Stimulated activated CD8-positive, alpha-beta memory T cell treated with anti-CD3 and anti-CD28 coated beads, Interleukin-4, amount 100 ng/mL, for 4 hours (primary cell): Measurements from ENCODE around the gene MRPL33.

Experiments used
- DNase-seq, 2 donors: peaks; one replicate each; pipeline ENCODE4 v3.0.0-alpha.2; 2020; ENCODE audit warnings: low read depth in 2 of 2, low spot score in 1 of 2

Gene MRPL33

DNA sequence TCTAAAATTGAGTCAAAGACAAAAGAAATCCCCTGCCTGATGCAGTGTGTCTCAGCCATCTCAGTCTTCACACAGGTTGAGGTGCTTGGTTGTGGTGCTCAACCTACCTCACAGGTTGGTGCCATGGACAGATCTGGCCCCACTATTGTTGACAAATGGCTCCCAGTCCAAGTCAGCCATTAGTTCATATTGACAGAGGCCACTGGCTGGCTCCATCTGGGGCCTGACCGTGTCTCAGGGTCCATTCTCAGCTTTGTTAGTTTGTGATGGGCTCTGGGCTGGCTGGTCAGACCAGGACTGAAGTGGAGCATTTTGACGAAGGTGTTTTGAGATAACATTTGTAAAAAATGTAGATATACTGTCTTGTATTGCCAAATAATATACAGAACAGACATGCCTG, 36.9 kb downstream of the MRPL33 start:
- DNase-seq, result no peak

DNA sequence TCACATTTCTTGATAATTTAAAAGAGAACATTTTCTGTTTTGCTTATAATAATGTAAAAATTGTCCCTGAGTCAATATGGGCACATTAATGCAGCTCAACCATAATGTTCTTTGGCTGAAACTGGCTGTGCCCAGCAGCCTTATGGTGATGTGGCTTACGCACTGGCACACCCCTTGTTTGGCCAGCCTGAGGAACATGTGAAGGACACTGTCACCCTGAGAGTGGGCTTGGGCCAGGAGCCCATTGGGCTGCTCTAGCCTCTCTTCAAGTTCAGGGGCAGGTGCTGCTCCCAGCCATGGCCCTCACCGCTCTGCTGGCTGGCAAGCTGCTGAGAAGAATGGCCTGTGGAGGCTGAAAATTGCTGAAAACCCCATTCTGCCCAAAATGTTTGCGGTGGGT, 37.5 kb downstream of the MRPL33 start:
- DNase-seq, result no peak

DNA sequence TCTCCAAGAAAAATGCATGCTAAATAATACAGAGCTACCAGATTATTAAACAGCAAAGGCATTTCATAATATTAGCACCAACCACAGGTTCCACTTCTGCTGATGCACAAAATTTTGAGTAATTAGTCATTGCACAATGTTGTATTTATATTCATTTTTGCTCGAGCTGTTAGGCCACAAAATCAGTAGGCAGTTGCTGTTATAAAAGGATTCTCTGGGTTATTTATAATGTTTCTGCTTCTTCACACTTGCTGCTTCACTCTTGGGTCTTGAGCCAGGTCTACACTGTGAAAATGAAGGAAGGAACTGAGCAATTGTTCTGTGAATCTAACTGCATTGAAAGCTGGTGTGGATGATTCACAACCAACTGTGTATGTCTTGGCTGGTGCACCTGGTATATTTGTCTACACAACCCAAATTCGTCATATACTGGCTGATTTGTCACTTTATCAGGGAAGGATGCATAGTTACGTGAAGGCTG, 38.3 kb downstream of the MRPL33 start:
- no peak for DNase-seq

DNA sequence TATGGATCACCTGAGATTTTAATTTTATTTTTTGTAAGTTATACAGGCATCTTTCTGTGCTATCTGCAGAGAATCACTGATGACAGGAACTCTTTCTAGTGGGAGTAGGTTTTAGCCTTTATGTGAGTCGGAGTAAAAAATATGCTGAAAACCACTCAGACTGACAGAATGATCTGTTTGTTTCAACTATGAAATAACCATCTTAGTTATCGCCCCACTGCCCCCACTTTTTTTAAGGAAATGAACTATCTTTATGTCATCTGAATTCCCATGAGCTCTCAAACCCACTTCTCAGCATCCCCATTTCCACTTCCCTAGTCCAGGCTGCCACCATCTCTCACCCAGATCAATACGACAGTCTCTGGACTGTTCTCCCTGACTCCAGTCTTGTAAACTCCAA, 38.9 kb downstream of the MRPL33 start:
- no peak for DNase-seq

- DNase-seq, result no peak
Observed at GRCh38 chr2:27811768-27812167, 40.2 kb downstream of the MRPL33 start.

DNA sequence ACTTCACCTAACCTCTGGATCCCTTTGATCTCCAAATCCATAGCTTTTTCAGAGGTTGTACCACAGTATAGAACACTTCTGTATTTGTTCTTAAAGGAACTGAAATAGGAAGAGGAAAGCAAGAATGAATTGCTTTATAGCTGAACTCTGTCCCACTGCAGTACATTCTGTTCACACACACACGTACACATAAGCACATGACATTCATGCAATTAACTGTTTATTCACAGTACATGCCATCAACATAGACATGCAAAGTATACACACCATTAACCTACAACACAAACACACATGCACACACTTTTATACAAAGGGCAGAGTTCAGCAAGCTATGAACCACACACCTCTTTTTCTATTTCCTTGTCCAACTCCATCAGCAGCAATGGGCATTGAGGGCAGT, 43.2 kb downstream of the MRPL33 start:
- DNase-seq, result no peak

- no peak for DNase-seq
Observed at GRCh38 chr2:27815860-27816438, 44.4 kb downstream of the MRPL33 start.

- no peak for DNase-seq
Observed at GRCh38 chr2:27822049-27822448, 50.5 kb downstream of the MRPL33 start.

DNA sequence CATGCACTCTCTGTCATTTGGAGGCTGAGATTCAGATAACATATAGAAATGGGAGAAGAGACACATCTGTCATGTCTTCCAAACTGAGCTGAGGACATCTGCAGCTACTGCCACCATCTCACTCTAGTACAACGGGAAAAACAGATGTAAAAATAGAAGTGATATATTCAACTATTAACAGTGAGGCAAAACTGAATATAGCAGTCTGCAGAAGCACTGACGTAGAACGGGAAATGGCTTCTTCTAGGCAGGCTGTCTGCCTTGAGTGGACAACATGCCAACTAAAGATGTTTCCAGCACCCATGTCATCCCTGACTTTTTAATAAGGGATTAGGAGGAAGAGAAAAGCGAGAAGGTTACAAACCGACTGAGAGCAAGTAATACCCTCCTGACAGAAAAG, 51.6 kb downstream of the MRPL33 start:
- DNase-seq, result no peak

GRCh38 chr2:27823569-27823968, 52.0 kb downstream of the MRPL33 start:
- DNase-seq, result no peak

DNA sequence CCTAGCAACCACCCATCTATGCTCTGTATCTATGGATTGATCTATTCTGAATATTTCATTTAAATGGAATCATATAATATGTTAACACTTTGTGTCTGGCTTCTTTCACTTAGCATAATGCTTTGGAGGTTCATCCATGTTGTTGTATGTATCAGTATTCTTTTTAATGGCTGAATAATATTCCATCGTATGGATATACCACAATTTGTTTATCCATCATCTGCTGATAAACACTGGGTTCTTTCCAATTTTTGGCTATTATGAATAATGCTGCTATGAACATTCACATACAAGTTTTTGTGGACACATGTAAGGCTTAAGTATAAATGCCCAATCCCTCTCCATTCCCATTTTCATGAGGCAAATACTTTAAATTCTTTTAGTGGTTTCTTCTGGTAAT, 52.9 kb downstream of the MRPL33 start:
- no peak for DNase-seq

GRCh38 chr2:27828305-27828704, 56.8 kb downstream of the MRPL33 start:
- no peak for DNase-seq
